Mesothelial cell of epicardium (in vitro differentiated cells): ENCODE data around the gene EPO. TPM values are rescaled to one million over a fixed set of nuclear protein-coding genes. Genes with fewer than 3 reads are reported as not detected.
A peak's percentile ranks its signal among the peaks of the same experiment; 100 is the strongest.

ENCODE experiments used
- DNase-seq, 2 experiments: peaks; one replicate each; pipeline ENCODE4 v3.0.0; 2021; ENCODE audit warnings: low spot score in 2 of 2; ENCODE audit not compliant: unreplicated experiment in 2 of 2
- H3K27ac Mint-ChIP-seq: 2 replicates; pipeline ENCODE4 v1.8.0; 2021; ENCODE audit warnings: mixed read lengths
- H3K27me3 Mint-ChIP-seq: 2 replicates; pipeline ENCODE4 v1.8.0; 2021; ENCODE audit warnings: low read depth, mixed read lengths
- H3K36me3 Mint-ChIP-seq: 2 replicates; pipeline ENCODE4 v1.8.0; 2021; ENCODE audit warnings: mixed read lengths
- H3K4me1 Mint-ChIP-seq: 2 replicates; pipeline ENCODE4 v1.8.0; 2021; ENCODE audit warnings: mixed read lengths
- H3K4me3 Mint-ChIP-seq: 2 replicates; pipeline ENCODE4 v1.8.0; 2021; ENCODE audit warnings: mild to moderate bottlenecking, moderate library complexity, mixed read lengths
- H3K9me3 Mint-ChIP-seq: 2 replicates; pipeline ENCODE4 v1.8.0; 2021; ENCODE audit warnings: mixed read lengths
- CTCF ChIP-seq: fragments of 200-600 bp; sonication (generic); IDR thresholded peaks from one replicate; pipeline ENCODE4 v1.5.0; 2021; ENCODE audit warnings: antibody characterized with exemption; ENCODE audit not compliant: unreplicated experiment
- total RNA-seq: library from RNA; stranded (reverse); gene quantifications from 3 replicates; pipeline ENCODE4 v1.2.1, GENCODE V29; 2021

Gene EPO
- total RNA-seq, 1 donor from 2014 or later = 0.27 TPM

DNA sequence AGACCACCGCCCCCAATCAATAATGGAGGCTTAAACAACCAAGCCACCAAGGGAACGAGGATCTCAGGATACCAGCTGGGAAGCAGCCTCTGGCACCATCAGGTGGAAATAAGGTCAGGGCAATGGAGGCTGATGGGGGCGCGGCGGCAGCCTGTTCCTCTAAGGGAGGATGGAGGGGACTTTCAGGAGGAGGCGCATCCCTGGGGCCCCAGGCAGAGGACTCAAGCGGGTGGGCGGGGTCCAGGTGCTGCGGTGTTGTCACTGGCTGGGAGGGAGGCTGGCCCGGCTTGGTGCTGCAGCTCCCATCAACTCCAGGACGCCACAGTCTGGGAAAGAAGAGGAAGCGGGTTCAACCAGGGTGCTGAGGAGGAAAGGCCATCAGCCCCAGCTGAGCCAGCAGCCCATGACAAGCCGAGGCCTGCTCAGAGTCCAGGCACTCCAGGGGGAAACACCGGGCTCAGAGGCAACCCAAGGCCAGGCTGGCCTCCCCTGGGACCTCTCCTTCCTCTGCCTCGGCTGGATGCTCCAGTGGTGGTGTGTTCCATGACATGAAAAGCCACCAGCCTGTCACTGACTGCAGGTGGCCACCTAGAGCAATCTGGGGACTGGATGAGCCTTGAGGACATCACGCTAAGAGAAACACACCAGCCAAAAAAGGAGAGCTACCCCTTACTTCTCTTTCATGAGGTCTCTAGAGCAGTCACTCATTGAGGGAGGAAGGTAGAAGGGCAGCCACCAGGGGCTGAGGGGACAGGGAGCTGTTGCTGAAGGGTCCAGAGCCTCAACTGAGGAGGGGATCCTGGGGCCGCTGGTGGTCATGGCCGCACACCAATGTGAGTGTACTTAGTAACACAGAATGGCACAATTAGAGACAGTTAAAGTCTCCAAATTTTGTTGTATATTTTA is 30.8 kb upstream of the EPO start:
- H3K27ac Mint-ChIP-seq = peak overlapping the region; percentile 59
- no peaks in the 10 kb centered on the region for H3K9me3 Mint-ChIP-seq

DNA sequence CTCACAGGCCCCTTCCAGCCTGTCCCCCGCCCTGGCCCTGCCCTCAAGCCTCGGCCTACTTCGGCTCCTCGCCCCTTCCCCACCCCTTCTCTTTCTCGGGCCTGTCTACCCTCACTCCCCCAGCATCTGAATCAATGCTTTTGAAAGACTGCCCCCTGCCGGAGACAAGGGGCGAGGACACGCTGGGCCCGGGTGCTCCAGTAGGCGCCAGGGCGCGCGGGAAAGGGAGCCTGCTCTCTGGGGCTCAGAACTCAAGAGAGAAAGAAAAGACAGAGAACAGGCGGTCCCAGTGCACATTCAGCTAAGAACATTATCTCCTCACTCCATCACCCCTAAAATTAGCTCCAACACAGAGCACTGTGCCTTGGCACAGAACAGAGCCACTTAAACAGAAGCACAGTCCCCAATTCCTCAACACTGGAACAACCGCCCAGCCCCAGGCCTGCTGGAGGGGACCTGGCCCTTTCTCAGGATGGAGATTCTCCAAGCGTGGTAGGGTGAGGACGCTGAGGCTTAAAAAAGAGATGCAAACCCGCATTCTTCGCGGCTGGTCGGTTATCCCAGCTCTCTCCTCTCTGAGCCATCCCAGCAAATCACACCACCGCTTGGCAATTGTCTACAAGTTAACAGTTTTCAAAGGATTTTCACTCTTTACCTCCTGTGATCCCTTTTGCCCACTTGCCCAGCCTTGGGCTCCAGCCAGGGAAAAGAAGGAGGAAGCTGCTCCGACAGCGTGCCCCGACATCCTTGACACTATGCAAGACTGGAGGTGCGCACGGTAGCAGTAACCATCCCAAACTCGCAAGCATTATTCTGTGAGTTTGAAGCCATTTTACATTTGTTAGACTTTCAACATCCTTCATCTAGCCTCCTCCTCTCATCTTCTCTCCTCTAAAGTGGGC is 28.3 kb upstream of the EPO start:
- Mint-ChIP-seq H3K27ac (peak overlapping the region; percentile 97), H3K27me3 (no peaks in the 10 kb centered on the region), H3K4me1 (peaks cover 20% of the 10 kb centered on the region), H3K36me3 (peaks cover 4% of the 10 kb centered on the region), H3K9me3 (no peaks in the 10 kb centered on the region), H3K4me3 (peak overlapping the region; percentile 96)
- TF ChIP-seq CTCF = peak; percentile 91
- peak; percentile 75 to 92 for DNase-seq

More for the DNA sequence above, 30.8 kb upstream of the EPO start:
- no peak for TF ChIP-seq CTCF
- no peaks in the 10 kb centered on the region for H3K27me3 Mint-ChIP-seq
- no peak overlapping the region for H3K4me3 Mint-ChIP-seq
- H3K4me1 Mint-ChIP-seq = peaks cover 22% of the 10 kb centered on the region
- no peak for DNase-seq
- H3K36me3 Mint-ChIP-seq = peaks cover 10% of the 10 kb centered on the region

DNA sequence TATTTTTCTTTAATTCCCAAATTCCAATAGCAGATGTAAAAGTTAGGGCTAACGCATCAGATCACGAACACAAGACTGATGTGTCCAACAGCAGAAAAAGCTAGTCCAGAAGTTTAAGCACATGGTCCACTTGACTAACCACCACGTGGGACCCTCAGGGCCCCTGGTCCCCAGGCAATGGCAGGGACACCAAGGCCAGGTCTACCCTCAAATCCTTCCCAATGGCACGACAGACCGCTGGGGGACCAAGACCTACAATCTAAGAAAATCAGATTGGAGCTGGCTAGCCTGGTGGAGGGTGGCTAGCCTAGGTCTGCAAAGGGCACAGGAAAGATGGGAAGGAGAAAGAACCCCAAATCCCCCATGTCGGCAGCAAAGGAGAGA is 27.7 kb upstream of the EPO start:
- Mint-ChIP-seq H3K9me3 (no peaks in the 10 kb centered on the region), H3K27ac (peak overlapping the region; percentile 97), H3K4me3 (peak overlapping the region; percentile 96), H3K4me1 (peaks cover 20% of the 10 kb centered on the region), H3K27me3 (no peaks in the 10 kb centered on the region), H3K36me3 (peaks cover 4% of the 10 kb centered on the region)
- no peak for DNase-seq
- no peak for TF ChIP-seq CTCF

DNA sequence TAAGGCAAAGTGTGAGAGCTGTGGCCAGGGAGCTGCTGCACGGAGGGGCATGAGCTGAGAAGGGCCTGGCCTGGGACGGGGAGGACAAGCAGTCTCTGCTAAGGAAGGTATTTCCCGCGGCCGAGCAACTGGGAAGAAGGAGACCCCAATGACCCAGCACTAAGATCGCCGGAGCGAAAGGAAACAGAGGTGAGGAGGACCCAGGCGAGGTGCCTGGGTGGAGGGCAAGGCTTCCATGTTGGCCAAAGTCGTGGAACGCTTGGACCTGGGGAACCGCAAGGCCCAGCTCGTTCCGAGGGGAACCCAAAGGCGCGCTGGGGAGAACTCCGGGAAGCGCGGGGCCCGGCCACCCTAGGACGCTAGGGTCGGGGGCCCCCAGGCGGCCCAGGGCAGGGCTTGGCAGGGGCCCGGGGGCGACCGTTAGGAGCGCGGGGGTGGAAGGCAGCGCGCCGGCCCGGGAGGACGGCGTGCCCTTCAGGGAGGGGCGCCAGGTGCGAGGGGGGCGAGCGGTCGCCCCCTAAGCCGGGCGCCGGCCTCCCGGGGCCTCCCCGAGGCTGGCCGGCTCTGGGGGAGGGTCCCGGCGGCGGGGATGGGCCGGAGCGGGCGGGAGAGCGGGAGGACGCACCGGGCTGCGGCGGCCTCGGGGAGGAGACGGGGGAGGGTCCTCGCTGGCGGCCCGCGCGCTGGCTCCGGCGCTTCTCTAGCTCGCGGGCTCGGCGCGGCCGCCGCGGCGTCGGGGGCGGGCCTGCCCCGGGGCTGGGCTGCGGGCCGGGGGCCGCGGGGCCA is 26.8 kb upstream of the EPO start:
- H3K9me3 Mint-ChIP-seq = no peaks in the 10 kb centered on the region
- H3K27me3 Mint-ChIP-seq = no peaks in the 10 kb centered on the region

More for the DNA sequence above, 26.8 kb upstream of the EPO start:
- Mint-ChIP-seq H3K4me1 (peaks cover 20% of the 10 kb centered on the region), H3K4me3 (peak overlapping the region; percentile 96), H3K36me3 (peaks cover 3% of the 10 kb centered on the region), H3K27ac (peak overlapping the region; percentile 97)
- no peak for TF ChIP-seq CTCF
- no peak for DNase-seq
